ENCODE measurements around the gene TWIST2. TPM values are rescaled to one million over a fixed set of nuclear protein-coding genes. Genes with fewer than 3 reads are reported as not detected.

Gene TWIST2
- total and polyA plus RNA-seq, 10 of the 15 experiments (the other 5 are each of a cell fraction or from before 2014, with no cell fraction given), result not detected

- BruUV-seq (replicated peaks), result no TSS peak
- ChIA-PET SMC1A (ENCODE audit: uncharacterized antibody, unreplicated experiment) (no interaction called here), POLR2A (no interaction called here), RAD21 (ENCODE audit: unreplicated experiment) (no interaction called here), CTCF (no interaction called here)
- no peak overlapping the region for H3K9ac ChIP-seq (ENCODE audit: control insufficient read depth, insufficient read depth, low read length)
- intact Hi-C loops (cut with micrococcal nuclease; ENCODE audit: unreplicated experiment) (no loop called here), in situ Hi-C loops (cut with MboI) (no loop called here)
- 51% methylated on average over 6 of the region's 6 CpGs for WGBS (ENCODE audit: insufficient coverage, insufficient replicate concordance, low lambda C conversion rate, missing lambda C conversion rate)
- H3K27me3 ChIP-seq (replicated peaks in 1 of 2; ENCODE audit: control insufficient read depth in 2 of 2, insufficient read depth in 2 of 2, low read length in 1 of 2), result peaks cover 0 to 4% of the 10 kb centered on the region in 2 experiments; a peak in 2 of 4 replicates
- H3K9me3 ChIP-seq (replicated peaks; ENCODE audit: control insufficient read depth, insufficient read depth, low read length), result no peaks in the 10 kb centered on the region
- no peak overlapping the region for H3K4me3 ChIP-seq
- H3K36me3 ChIP-seq (ENCODE audit: control insufficient read depth in 2 of 2, insufficient read depth in 2 of 2, low read length in 1 of 2), result no peaks in the 10 kb centered on the region
- no peak for ATAC-seq
- H3K27ac ChIP-seq (ENCODE audit: control insufficient read depth, insufficient read depth), result no peak overlapping the region
- no peak overlapping the region for H2AFZ ChIP-seq (ENCODE audit: control insufficient read depth, low read depth, low read length)
- DNase-seq (ENCODE audit: low read depth, low spot score), result no peak
- no peaks in the 10 kb centered on the region for H3K4me1 ChIP-seq (ENCODE audit: control insufficient read depth, insufficient read depth, low read length)
- FAIRE-seq, result no peak
- H3K4me2 ChIP-seq (ENCODE audit: control insufficient read depth, insufficient read depth), result no peak overlapping the region
- no peaks in the 10 kb centered on the region for H3K79me2 ChIP-seq (ENCODE audit: control insufficient read depth, insufficient read depth, low read length)
- H4K20me1 ChIP-seq (ENCODE audit: control insufficient read depth, insufficient read depth), result no peaks in the 10 kb centered on the region
- TF ChIP-seq IRF4 (IDR thresholded peaks at IDR 0.05; ENCODE audit: low read depth, low read length), result no peak
- no peak for TF ChIP-seq NFYA (IDR thresholded peaks at IDR 0.05; ENCODE audit: borderline replicate concordance, low read depth, low read length)
- TF ChIP-seq PAX8 (IDR thresholded peaks at IDR 0.05), result no peak
- TF ChIP-seq ETV6 (conservative IDR thresholded peaks at IDR 0.05 in 1 of 2, IDR thresholded peaks at IDR 0.05 in 1 of 2; ENCODE audit: borderline replicate concordance in 1 of 2, low read depth in 1 of 2), result no peak
- no peak for TF ChIP-seq HDGF (IDR thresholded peaks at IDR 0.05)
- TF ChIP-seq, protein P1, sequence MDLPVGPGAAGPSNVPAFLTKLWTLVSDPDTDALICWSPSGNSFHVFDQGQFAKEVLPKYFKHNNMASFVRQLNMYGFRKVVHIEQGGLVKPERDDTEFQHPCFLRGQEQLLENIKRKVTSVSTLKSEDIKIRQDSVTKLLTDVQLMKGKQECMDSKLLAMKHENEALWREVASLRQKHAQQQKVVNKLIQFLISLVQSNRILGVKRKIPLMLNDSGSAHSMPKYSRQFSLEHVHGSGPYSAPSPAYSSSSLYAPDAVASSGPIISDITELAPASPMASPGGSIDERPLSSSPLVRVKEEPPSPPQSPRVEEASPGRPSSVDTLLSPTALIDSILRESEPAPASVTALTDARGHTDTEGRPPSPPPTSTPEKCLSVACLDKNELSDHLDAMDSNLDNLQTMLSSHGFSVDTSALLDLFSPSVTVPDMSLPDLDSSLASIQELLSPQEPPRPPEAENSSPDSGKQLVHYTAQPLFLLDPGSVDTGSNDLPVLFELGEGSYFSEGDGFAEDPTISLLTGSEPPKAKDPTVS (IDR thresholded peaks at IDR 0.05; ENCODE audit: low read depth, low read length), result no peak
- TF ChIP-seq ATF2 (IDR thresholded peaks at IDR 0.05; ENCODE audit: low read length), result no peak
- no peak for TF ChIP-seq WRNIP1 (IDR thresholded peaks at IDR 0.05; ENCODE audit: borderline replicate concordance, low read depth, low read length)
- no peak for TF ChIP-seq JUND (IDR thresholded peaks at IDR 0.05; ENCODE audit: low read depth, low read length)
- TF ChIP-seq TBL1XR1 (IDR thresholded peaks at IDR 0.05; ENCODE audit: low read depth, low read length), result no peak
- TF ChIP-seq E4F1 (IDR thresholded peaks at IDR 0.05; ENCODE audit: borderline replicate concordance, partially characterized antibody), result no peak
- TF ChIP-seq RB1 (IDR thresholded peaks at IDR 0.05; ENCODE audit: borderline replicate concordance), result no peak
- TF ChIP-seq ZNF207 (IDR thresholded peaks at IDR 0.05; ENCODE audit: borderline replicate concordance), result no peak
- no peak for TF ChIP-seq SP1 (IDR thresholded peaks at IDR 0.05; ENCODE audit: low read depth, low read length)
- no peak for TF ChIP-seq ATF3 (IDR thresholded peaks at IDR 0.05; ENCODE audit: borderline replicate concordance, extremely low read depth, low read depth, low read length)
- no peak for TF ChIP-seq HDAC6 (IDR thresholded peaks at IDR 0.05; ENCODE audit: unreplicated experiment)
- TF ChIP-seq GATAD2B (conservative IDR thresholded peaks at IDR 0.05; ENCODE audit: low read depth), result no peak
- no peak for TF ChIP-seq KAT2A (conservative IDR thresholded peaks at IDR 0.05; ENCODE audit: control insufficient read depth, low read depth, low read length)
- TF ChIP-seq, protein P2, sequence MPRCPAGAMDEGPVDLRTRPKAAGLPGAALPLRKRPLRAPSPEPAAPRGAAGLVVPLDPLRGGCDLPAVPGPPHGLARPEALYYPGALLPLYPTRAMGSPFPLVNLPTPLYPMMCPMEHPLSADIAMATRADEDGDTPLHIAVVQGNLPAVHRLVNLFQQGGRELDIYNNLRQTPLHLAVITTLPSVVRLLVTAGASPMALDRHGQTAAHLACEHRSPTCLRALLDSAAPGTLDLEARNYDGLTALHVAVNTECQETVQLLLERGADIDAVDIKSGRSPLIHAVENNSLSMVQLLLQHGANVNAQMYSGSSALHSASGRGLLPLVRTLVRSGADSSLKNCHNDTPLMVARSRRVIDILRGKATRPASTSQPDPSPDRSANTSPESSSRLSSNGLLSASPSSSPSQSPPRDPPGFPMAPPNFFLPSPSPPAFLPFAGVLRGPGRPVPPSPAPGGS (IDR thresholded peaks at IDR 0.05; ENCODE audit: borderline replicate concordance, insufficient read depth, low read depth, low read length, poor library complexity, severe bottlenecking), result no peak
Observed at GRCh38 chr2:238930216-238930615, 82.3 kb downstream of the TWIST2 start.
